ENCODE data around the gene LCA5L. TPM values are rescaled to one million over a fixed set of nuclear protein-coding genes. Genes with fewer than 3 reads are reported as not detected.

LCA5L gene
- total and polyA plus RNA-seq, 2 donors (not counting 1 experiment from before 2014, with no cell fraction given) = 0.62 TPM; not detected in 1

DNA sequence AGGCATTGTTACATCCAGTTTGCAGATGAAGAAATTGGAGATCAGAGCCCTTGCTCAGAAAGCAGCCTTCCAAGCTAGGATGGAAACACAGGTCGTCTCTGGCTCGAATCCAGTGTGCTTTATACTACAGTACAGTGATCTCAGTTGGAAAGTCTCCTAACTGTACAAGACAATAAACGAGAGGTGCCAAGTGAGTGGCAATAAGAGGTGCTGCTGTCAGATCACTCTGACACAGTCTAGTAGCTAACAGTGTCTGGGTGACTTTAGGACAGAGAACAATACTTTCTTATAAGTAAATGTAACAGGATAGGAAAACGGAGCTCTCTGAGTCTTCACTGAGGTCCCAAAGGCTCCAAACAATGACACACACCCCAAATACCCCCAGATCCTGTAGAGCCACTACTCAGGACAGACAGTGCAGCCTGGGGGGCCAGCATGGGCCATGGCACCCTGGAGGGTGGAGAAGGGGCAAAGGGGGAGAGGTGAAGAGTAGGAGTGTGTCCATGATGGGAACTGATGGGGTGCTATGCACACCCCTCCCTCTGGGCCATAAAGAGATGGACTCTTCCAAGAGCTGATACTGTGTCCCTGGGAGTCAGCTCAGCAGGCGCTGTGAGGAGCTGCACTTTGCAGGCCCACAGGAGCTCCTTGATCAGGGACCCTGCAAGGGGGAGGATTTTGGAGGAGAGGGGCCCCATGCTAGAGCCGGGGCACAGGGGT, 9.5 kb upstream of the LCA5L start:
- Mint-ChIP-seq H3K4me3 (no peak overlapping the region), H3K4me1 (no peaks in the 10 kb centered on the region), H3K27me3 (peaks cover 9% of the 10 kb centered on the region), H3K9me3 (ENCODE audit: insufficient read depth) (no peaks in the 10 kb centered on the region), H3K27ac (no peak overlapping the region)
- no peaks in the 10 kb centered on the region for H3K79me2 ChIP-seq (ENCODE audit: control insufficient read depth, insufficient read depth, low read length)
- 100% methylated on average over 1 of the region's 6 CpGs for WGBS (ENCODE audit: insufficient coverage)
- H3K9ac ChIP-seq (ENCODE audit: low read length) = no peak overlapping the region
- DNase-seq (no peak), ATAC-seq (ENCODE audit: low read depth) (no peak)
- no peak overlapping the region for H3K4me2 ChIP-seq (replicated peaks; ENCODE audit: low read depth, low read length, poor library complexity, severe bottlenecking)
- intact Hi-C loops (cut with micrococcal nuclease) = no loop called here
- H3K9me3 ChIP-seq (ENCODE audit: control extremely low read depth in 1 of 3, control insufficient read depth in 2 of 3, insufficient read depth in 1 of 3, low read length in 2 of 3) = no peaks in the 10 kb centered on the region
- ChIA-PET CTCF (no interaction called here), POLR2A (no interaction called here)
- no peak for TF ChIP-seq EZH2 (IDR thresholded peaks at IDR 0.05; ENCODE audit: borderline replicate concordance, insufficient read depth, low read depth, low read length, poor library complexity, severe bottlenecking)
- TF ChIP-seq, protein P1, sequence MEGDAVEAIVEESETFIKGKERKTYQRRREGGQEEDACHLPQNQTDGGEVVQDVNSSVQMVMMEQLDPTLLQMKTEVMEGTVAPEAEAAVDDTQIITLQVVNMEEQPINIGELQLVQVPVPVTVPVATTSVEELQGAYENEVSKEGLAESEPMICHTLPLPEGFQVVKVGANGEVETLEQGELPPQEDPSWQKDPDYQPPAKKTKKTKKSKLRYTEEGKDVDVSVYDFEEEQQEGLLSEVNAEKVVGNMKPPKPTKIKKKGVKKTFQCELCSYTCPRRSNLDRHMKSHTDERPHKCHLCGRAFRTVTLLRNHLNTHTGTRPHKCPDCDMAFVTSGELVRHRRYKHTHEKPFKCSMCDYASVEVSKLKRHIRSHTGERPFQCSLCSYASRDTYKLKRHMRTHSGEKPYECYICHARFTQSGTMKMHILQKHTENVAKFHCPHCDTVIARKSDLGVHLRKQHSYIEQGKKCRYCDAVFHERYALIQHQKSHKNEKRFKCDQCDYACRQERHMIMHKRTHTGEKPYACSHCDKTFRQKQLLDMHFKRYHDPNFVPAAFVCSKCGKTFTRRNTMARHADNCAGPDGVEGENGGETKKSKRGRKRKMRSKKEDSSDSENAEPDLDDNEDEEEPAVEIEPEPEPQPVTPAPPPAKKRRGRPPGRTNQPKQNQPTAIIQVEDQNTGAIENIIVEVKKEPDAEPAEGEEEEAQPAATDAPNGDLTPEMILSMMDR (IDR thresholded peaks at IDR 0.05) = no peak
- no peak overlapping the region for H3K27ac ChIP-seq (ENCODE audit: low read length in 2 of 2)
- H3K36me3 ChIP-seq (replicated peaks in 1 of 2; ENCODE audit: control extremely low read depth in 1 of 2, control insufficient read depth in 1 of 2, extremely low read depth in 1 of 2, insufficient read depth in 2 of 2, low read length in 1 of 2) = no peaks in the 10 kb centered on the region
- H4K20me1 ChIP-seq (ENCODE audit: control insufficient read depth, insufficient read depth, low read length, poor library complexity, severe bottlenecking) = no peaks in the 10 kb centered on the region
- no peak overlapping the region for H2AFZ ChIP-seq (ENCODE audit: insufficient read depth, low read depth, low read length, poor library complexity, severe bottlenecking)
- no peak overlapping the region for H3K4me3 ChIP-seq (ENCODE audit: control extremely low read depth in 1 of 5, extremely low read depth in 1 of 5, insufficient read depth in 1 of 5, low read depth in 2 of 5, low read length in 4 of 5)
- peaks cover 0 to 4% (median 0%) of the 10 kb centered on the region in 4 experiments for H3K27me3 ChIP-seq (replicated peaks in 1 of 4; ENCODE audit: control extremely low read depth in 1 of 4, control insufficient read depth in 3 of 4, insufficient read depth in 4 of 4, low read length in 3 of 4)
- no peaks in the 10 kb centered on the region for H3K4me1 ChIP-seq (ENCODE audit: control insufficient read depth in 2 of 2, insufficient read depth in 2 of 2, low read length in 2 of 2)

GRCh38 chr21:39453571-39454179, 8.1 kb upstream of the LCA5L start:
- Histone ChIP-seq H3K36me3 (replicated peaks in 1 of 2; ENCODE audit: control extremely low read depth in 1 of 2, control insufficient read depth in 1 of 2, extremely low read depth in 1 of 2, insufficient read depth in 2 of 2, low read length in 1 of 2) (no peaks in the 10 kb centered on the region), H3K4me3 (ENCODE audit: control extremely low read depth in 1 of 5, extremely low read depth in 1 of 5, insufficient read depth in 1 of 5, low read depth in 2 of 5, low read length in 4 of 5) (no peak overlapping the region), H3K79me2 (ENCODE audit: control insufficient read depth, insufficient read depth, low read length) (no peaks in the 10 kb centered on the region), H3K27ac (ENCODE audit: low read length in 2 of 2) (no peak overlapping the region), H2AFZ (ENCODE audit: insufficient read depth, low read depth, low read length, poor library complexity, severe bottlenecking) (no peak overlapping the region), H4K20me1 (ENCODE audit: control insufficient read depth, insufficient read depth, low read length, poor library complexity, severe bottlenecking) (no peaks in the 10 kb centered on the region), H3K4me2 (replicated peaks; ENCODE audit: low read depth, low read length, poor library complexity, severe bottlenecking) (no peak overlapping the region), H3K4me1 (ENCODE audit: control insufficient read depth in 2 of 2, insufficient read depth in 2 of 2, low read length in 2 of 2) (no peaks in the 10 kb centered on the region), H3K27me3 (replicated peaks in 1 of 4; ENCODE audit: control extremely low read depth in 1 of 4, control insufficient read depth in 3 of 4, insufficient read depth in 4 of 4, low read length in 3 of 4) (peaks cover 0 to 4% (median 0%) of the 10 kb centered on the region in 4 experiments), H3K9ac (ENCODE audit: low read length) (no peak overlapping the region), H3K9me3 (ENCODE audit: control extremely low read depth in 1 of 3, control insufficient read depth in 2 of 3, insufficient read depth in 1 of 3, low read length in 2 of 3) (no peaks in the 10 kb centered on the region)
- Mint-ChIP-seq H3K4me3 (no peak overlapping the region), H3K9me3 (ENCODE audit: insufficient read depth) (no peaks in the 10 kb centered on the region), H3K27me3 (peaks cover 13% of the 10 kb centered on the region), H3K4me1 (no peaks in the 10 kb centered on the region), H3K27ac (no peak overlapping the region)
- ChIA-PET POLR2A (no interaction called here), CTCF (no interaction called here)
- intact Hi-C loops (cut with micrococcal nuclease) = no loop called here
- no peak for TF ChIP-seq EZH2 (IDR thresholded peaks at IDR 0.05; ENCODE audit: borderline replicate concordance, insufficient read depth, low read depth, low read length, poor library complexity, severe bottlenecking)
- TF ChIP-seq, protein P1 (IDR thresholded peaks at IDR 0.05) = no peak
- no CpG with 5 or more reads among the region's 4 CpGs for WGBS (ENCODE audit: insufficient coverage)
- DNase-seq = no peak
- no peak for ATAC-seq (ENCODE audit: low read depth)

All from B cell (primary cell).